Measurements from ENCODE around the gene SH2D3C. TPM values are rescaled to one million over a fixed set of nuclear protein-coding genes. Genes with fewer than 3 reads are reported as not detected.

SH2D3C gene
- polyA plus RNA-seq, 4 donors, result 15.1 to 18.6 (median 16.1) TPM

DNA sequence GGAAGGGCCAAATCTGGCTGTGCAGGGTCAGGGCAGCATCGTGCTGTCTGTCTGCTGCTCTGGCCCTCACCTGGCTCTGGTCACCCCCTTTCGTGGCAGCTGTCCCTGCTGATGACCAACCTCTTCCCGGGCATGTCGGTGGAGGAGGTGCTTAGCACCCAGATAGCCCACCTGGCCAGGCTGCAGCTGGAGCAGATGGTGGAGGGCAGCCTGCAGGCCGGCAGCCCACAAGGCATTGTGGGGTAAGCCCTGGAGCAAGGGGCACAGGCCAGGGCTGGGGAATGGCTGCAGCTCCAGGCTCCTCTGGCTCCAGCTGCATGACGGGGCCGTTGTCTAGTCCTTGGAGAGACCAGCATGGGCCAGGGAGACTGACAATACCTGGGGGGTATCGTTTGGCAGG is 51.6 kb downstream of the SH2D3C start:
- DNase-seq (ENCODE audit: low read depth in 4 of 4, low spot score in 3 of 4), result no peak

DNA sequence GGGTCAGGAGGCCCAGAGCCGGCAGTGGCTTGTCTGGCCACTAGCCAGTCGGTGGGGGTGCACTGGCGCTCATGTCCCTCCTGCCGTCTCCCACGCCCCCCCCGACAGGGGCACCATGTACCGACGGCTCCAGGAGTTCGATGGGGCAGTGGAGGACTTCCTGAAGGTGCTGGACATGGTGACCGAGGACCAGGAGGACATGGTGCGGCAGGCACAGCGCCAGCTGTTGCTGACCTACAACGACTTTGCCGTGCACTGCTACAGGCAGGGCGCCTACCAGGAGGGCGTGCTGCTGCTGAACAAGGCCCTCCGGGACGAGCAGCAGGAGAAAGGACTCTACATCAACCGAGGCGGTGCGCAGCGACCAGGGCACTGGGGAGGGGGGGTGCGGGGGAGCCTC is 54.5 kb downstream of the SH2D3C start:
- DNase-seq (ENCODE audit: low read depth in 4 of 4, low spot score in 3 of 4), result no peak

DNA sequence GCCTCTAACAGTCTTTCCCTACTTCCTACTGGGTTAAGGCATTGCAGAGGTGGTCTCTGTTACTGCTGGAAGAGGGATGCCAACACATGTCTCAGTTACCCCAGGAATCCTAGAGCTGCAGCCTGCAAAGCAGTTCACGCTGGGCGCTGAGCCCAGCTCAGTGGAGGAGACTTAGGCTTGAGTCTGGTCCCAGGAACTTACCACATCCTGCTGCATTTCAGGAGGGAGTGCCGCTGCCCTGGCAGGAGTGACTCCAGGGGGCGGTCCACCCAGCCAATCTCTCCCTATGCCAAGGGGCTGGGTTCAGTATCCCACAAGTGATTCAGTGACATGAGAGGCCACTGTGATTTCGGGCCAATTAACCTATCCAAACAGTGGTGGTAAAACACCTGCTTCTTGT is 55.0 kb downstream of the SH2D3C start:
- no peak for DNase-seq (ENCODE audit: low read depth in 4 of 4, low spot score in 3 of 4)

DNA sequence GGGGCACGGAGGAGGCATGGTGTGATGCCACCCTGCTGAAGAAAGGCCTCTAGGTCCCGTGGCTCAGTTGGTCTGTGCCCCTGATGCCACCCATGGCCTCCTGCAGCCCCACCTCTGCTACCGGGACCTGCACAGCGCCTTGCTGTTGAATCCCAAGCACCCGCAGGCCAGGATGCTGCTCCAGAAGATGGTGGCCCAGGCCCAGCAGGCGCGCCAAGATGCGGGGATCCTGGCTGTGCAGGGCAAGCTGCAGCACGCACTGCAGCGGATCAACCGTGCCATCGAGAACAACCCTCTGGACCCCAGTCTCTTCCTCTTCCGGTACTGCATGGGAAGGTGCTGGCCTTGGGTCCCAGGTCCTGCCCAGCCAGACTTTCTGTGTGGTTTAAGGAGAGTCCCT is 55.5 kb downstream of the SH2D3C start:
- no peak for DNase-seq (ENCODE audit: low read depth in 4 of 4, low spot score in 3 of 4)

DNA sequence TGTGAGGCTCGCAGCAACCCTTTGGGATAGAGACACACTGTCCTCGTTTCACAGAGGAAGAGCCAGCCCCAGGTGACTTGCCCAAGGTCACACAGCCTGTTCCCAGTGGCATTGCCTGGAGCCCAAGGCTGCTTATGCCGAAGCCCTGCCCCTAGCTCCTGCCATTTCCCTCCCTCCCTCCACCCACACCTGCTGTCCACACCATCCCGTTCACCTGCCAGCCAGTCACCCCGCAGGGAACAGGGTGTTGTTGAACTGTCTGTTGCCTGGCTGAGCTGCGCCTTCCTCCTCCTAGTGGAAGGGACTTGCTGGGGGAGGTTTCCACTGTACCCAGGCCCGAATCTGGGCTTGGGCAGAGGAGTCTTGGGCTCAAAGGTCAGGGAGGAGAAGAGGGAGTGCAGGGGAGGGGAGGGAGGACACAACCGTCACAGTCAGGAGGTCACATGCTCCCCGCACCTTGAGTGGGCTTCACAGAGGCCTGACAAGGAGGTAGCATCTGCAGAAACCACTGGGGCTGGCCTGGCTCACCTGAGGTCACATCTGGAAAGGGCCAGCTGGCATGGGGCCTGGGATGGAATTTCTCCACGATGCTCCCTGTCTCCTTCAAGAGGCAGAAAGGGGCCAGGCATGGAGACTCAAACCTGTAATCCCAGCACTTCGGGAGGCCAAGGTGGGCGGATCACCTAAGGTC is 56.3 kb downstream of the SH2D3C start:
- DNase-seq (ENCODE audit: low read depth in 4 of 4, low spot score in 3 of 4), result no peak

DNA sequence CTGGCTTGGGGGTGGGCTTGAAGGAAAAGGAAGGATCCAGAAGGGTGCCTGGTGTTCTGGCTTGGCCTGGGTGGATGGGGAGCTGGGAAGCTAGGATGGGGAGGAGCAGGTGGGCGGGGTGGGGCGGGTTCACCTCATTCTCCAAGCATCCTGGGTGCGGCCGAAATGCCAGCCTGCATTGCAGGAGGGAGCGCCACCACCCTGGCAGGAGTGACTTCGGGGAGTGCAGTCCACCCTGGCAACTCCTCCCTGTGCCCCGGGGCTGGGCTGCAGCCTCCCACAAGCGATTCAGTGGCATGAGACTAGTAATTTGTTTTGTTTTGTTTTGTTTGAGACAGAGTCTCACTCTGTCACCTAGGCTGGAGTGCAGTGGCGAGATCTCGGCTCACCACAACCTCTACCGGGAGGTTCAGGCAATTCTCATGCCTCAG is 57.1 kb downstream of the SH2D3C start:
- no peak for DNase-seq (ENCODE audit: low read depth in 4 of 4, low spot score in 3 of 4)

DNA sequence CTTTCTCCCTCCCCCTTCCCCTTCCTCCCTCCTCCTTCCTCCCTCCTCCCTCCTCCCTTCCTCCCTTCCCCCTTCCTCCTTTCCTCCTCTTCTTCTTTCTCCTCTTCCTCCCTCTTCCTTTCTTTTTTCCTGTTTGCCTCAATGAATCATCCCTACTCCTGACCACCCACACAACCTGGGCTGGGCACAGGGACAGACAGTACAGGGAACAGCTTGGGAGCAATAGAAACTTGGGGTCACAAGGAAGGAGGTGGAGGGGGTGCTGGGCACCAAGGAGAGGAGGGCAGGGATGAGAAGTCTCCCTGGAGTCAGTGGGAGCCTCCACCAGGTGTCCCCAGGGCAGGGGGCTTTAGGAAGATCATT is 57.6 kb downstream of the SH2D3C start:
- DNase-seq (ENCODE audit: low read depth in 4 of 4, low spot score in 3 of 4), result no peak

DNA sequence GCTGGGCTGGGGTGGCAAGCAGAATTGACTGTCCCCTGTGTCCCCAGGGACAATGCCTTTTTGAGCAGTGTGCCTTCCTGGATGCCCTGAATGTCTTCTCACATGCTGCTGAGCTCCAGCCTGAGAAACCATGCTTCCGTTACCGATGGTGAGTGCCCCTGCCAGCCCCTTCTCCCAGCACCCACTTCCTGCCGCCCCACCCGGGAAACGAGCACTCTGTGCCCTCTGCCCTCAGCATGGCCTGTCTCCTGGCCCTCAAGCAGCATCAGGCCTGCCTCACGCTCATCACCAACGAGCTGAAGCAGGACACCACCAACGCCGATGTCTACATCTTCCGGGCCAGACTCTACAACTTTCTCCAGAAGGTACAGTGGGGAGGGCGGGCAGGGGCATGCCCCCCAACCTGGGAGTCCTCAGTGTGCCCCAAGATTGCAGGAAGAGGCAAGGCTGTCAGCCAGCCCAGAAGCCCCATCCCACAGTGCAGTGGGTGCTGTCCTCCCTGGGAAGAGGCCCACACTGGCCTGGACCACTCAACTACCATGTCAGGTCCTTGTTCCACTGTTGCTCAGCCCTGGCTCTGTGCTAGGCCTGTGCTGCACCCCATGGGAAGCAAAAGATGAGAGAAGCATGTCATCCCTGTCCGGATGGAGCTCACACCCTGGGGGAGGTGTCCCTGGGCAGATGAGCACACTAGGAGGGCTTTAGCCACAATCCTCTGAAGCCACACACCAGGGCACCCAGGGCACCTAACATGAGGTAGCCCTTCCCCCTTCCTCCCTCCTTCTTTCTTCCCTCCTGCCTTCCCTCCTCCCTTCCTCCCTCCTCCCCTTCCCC is 58.2 kb downstream of the SH2D3C start:
- no peak for DNase-seq (ENCODE audit: low read depth in 4 of 4, low spot score in 3 of 4)

DNA sequence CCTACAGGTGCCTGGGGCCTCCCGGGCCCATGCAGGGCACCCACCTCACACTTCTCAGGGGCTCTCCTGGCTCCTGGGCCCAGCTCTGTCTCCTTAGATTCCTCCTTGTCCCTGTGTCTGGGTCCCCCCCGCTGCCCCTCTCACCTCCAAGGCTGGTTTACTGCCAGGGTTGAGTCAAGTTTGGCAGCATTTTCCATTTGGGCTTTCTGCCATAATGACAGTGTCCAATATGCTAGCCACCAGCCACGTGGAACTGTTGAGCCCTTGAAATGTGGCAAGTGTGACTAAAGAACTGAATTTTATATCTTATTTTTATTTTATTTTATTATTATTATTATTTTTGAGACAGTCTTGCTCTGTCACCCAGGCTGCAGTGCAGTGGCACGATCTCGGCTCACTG is 60.7 kb downstream of the SH2D3C start:
- no peak for DNase-seq (ENCODE audit: low read depth in 4 of 4, low spot score in 3 of 4)

DNA sequence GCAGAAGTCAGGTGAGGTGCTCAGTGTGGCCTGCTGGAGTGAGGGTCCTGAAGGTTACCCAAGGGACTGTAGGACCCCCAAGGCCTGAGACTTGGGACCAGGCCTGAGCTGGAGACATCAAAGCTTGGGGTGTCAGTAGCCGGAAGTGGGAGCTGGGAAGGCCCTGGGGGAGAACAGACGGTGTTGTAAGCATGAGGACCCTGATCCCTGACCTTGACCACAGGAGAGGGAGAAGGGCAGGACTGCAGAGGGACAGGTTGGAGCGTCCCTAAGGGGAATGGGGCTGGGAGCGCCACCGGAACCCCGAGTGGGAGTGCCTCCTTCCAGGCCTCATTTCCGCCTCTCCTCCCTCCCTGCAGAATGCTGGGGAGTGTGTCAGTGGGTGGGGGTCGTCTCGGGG is 62.1 kb downstream of the SH2D3C start:
- DNase-seq (ENCODE audit: low read depth in 4 of 4, low spot score in 3 of 4), result no peak

DNA sequence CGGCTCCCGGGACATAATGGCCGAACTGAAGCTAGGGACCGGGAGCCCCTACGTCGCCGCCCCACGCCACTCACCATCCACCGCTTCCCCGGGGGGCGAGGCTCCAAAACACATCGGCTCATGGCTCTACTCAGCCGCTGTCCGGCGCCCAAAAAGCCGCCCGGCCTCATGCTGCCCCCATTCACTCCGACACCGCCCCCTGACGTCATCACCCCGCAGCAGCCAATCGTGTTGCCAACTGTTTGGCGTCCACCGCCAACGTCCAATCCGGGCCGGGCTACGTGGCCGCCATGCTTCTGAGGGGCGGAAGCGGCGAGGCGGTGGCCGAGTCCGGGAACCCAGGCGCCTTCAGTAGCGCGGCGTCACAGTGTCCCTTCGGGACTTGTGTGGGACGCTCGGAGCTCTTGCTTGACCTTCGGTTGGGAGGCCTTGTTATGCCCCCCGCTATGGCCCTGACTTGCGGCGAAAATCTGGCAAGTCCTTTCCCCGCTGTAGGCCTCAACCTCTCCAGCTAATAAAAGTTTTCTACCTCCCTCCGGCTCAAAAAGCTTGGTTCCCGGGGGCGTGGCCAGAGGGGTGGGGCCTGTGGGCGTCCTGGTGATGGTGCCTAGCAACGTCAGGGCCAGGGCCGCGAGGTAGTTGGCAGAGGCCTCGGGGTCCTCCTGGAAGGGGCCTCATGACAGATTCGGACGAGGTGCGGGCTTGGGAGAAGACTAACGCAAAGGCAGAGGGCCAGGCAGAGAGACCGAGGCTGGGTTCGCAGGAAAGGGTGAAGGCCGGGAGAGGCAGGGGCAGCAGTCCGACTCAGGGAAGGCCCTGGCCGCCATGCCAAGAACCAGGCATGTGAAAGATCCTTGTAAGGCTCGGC is 62.8 kb downstream of the SH2D3C start, which contains the start of the genes PTRH1 and TTC16:
Gene PTRH1 (minus strand): TSS at position 194 of the 868 bp plus-strand sequence. CDS start 24 bp downstream, at position 170.
Gene TTC16 (plus strand): TSS at position 610 of the 868 bp plus-strand sequence. CDS start 67 bp downstream, at position 677.
- peak; percentile 92 to 96 (median 93) for DNase-seq (ENCODE audit: low read depth in 4 of 4, low spot score in 3 of 4)

DNA sequence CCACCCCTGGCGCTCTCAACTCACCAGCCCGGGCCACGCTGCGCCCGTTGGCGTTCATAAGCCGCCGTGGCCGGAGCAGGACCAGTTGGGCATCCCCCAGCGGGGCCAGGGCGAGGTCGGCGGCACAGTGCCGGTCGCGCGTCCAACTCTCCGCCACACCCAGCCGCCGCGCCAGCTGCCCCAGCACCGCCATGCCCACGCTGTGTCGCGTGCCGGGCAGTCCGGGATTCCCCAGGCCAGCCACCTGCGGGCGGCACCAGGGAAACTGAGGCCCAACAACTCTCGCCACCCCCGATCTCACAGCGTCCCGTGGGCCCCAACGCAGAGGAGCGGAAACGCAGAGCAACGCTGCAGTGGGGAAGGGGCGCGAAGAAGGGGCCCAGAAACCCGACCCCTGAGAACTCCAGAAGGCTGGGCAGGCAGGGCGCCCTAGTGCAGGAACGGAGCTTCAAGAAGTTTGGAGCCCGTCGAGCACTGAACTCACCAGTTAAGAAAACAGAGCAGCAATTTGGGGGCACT is 63.5 kb downstream of the SH2D3C start:
- DNase-seq (ENCODE audit: low read depth in 4 of 4, low spot score in 3 of 4), result no peak

DNA sequence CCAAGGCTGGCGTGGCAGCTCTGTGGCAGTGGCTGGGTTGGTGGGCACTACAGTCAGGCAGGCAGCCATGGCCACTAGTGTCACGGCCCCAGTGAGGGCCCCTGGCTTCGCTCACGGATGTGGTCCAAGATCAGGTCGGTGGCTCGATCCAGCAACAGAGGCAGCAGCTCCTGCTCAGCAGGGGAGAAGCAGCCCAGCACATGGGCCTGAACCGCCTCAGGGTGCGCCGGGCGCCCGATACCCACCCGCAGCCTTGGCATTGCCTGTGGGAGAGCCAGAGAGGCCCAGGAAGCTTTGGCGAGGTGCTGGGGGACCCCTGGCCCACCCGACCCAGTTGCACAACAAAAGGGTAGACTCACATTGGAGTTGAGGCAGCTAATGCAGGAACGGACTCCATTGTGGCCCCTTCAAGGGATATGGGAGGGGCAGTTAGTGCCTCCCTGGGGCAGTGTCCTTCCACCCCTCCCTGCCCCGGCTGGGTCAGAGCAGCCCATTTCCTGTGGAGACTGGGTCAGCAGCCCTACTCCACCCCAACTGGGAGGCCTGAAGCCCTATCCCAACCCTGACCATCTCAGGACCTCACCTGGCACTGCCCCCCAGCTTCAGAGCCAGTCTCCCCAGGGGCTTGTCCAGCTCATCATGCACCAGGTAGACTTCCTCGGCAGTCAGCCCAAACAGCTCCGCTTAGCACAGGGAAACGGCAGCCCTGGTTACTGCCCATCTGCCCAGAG is 64.3 kb downstream of the SH2D3C start:
- DNase-seq (ENCODE audit: low read depth in 4 of 4, low spot score in 3 of 4), result no peak

DNA sequence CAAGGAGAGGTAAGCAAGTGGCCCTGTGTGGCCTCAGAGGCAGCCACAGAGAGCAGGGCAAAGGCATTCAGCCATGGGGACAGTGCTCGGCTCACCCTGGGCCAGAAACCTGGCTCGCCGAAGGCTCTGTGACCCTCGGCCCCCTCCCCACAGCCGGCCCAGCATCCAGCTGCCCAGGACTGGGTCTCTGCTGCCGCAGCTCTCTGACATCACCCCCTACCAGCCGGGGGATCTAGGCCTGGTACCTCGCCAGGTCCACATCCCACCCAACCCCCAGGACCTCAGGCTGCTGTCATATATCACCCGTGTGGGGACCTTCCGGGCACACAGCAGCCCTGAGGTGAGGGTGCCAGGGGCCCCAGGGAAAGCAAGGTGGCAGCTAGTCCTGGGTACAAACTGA is 65.6 kb downstream of the SH2D3C start:
- DNase-seq (ENCODE audit: low read depth in 4 of 4, low spot score in 3 of 4), result no peak

DNA sequence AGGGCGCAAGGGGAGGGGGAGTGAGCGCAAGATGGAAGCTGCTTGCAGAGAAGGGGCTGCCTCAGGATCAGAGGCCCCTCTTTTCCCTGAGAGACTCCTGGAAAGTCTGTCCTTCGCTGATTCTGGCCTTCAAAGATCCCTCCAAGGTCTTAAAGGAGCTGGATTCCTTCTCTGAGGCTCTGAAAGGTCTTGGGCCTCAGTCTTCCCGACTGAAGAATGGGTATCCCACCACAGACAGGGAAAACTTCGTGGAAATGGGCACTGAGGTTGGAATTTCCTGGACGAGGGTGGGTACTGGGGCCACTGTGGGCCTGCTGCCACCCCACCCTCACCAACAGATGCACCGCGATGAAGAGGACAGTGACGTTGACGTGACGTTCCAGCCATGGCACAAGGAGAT is 66.1 kb downstream of the SH2D3C start:
- DNase-seq (ENCODE audit: low read depth in 4 of 4, low spot score in 3 of 4), result no peak

DNA sequence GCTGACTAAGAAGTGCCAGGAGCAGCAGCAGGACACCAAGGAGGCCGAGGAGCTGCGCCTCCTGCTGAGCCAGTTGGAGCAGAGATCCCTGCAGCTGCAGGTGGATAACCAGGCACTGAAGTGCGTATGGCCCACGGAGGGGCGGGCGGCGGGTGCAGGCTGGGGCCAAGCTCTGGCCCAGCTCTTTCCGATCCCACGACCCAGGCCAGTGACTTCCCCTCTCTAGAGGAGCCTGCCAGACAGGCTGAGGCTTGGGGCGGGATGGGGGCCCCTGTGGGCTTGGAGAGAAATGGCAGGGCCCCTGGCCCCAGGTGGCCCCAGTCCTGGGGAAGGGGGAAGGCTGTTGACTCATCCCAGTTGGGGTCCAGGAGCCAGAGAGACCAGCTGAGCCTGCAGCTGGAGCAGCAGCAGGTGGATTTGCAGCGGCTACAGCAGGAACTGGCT is 66.6 kb downstream of the SH2D3C start:
- no peak for DNase-seq (ENCODE audit: low read depth in 4 of 4, low spot score in 3 of 4)

DNA sequence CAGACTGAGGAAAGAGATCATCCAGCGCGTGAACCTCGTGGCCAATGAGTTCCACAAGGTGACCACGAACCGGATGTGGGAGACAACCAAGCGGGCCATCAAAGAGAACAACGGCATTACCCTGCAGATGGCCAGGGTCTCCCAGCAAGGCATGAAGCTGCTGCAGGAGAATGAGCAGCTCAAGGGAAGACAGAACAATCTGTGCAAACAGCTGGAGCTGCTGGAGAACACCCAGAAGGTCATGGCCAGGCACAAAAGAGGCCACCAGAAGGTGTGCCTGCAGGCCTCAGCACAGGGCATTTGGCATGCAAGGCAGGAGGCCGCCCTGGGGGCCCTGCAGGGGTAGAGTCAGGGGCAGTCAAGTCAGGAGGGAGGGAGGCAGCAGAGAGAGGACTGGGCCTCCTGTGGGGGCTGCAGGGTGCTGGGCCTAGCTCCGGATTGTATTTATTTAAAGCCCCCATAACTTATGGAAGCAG is 67.2 kb downstream of the SH2D3C start:
- DNase-seq (ENCODE audit: low read depth in 4 of 4, low spot score in 3 of 4), result no peak

DNA sequence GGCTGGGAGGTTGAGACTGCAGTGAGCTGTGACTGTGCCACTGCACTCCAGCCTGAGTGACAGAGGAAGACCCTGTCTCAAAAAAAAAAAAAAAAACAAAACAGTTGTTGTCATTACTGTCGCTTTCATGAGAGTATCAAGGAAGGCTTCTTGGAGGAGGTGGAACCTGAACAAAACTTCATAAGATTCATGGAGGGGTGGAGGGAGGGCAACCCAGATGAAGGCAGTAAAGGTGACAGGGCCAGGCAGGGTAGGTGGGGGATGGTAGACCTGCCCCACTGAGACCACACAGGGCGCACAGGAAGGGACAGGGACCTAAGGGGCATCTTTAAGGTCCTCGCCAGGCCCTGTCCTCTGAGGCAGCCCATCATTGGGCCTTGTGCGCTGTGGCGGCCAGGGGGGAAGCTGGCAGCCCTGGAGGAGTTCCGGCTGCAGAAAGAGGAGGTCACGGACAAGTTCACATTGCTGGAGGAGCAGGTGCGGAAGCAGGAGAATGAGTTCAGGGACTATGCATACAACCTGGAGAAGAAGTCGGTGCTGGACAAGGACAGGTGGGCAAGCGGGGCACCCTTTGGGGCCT is 68.2 kb downstream of the SH2D3C start:
- no peak for DNase-seq (ENCODE audit: low read depth in 4 of 4, low spot score in 3 of 4)

DNA sequence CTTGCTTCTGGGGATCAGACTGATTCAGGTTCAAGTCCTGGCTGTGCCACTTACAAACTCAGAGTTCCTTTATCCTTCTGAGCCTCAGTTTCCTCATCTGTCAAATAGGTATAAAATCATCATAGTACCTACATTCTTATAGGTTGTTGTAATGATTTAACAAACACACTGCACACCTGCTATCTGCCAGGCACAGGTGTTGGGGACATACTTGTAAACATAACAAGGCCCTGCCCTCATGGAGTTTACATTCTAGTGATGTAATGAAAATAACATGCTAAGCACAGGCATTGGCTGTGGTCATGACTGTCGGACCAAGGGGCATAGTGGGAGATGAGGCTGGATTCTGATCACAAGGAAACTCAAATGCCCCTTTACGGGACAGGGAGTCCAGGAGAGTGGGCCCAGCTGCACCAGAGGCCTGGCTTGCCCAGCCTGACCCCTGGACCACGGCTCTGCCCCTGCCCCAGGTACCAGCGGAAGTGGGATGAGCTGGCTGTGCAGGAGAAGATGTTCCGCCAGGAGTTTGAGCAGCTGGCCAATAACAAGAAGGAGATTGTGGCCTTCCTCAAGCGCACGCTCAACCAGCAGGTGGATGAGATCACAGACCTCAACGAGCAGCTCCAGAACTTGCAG is 69.4 kb downstream of the SH2D3C start:
- DNase-seq (ENCODE audit: low read depth in 4 of 4, low spot score in 3 of 4), result no peak

All from right renal pelvis (tissue), 4 donors.